Coronary artery (tissue), 2 donors: ENCODE measurements around the gene LMX1A.

Source experiments
- DNase-seq: peaks from one replicate; pipeline ENCODE4 v3.0.0-alpha.2; 2017; ENCODE audit warnings: low spot score
- H3K27ac ChIP-seq, 2 donors: fragments of 200-600 bp; sonication (generic); one replicate each; pipeline ENCODE4 v1.5.1; 2016 to 2019
- H3K4me3 ChIP-seq: fragments of 200-600 bp; sonication (generic); 2 replicates; pipeline ENCODE4 v1.5.1; 2016; ENCODE audit warnings: mild to moderate bottlenecking, moderate library complexity
- TF ChIP-seq, protein P1 (sequence below): fragments of 200-600 bp; sonication (generic); IDR thresholded peaks from one replicate; pipeline ENCODE4 v1.5.1; 2019; ENCODE audit warnings: antibody characterized with exemption

LMX1A gene

DNA sequence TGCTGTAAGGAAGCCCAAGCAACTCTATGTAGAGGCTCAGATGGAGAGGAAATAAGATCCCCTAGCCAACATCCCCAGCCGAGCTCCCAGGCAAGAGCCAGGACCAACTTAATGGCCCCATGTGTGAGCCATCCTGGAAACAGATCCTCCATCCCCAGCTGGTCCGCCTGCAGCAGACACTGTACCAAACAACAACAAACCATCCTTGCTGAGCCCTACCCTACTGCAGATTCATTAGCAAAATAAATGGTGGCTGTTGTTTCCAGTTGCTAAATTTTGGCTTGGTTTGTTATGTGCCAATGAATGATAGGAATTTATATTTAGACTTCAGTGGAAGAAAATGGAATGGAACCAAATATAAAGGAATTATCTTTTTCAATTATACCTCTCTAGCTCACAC, 43.9 kb downstream of the LMX1A start:
- Histone ChIP-seq H3K4me3 (no peak overlapping the region), H3K27ac (no peak overlapping the region)
- TF ChIP-seq, protein P1, sequence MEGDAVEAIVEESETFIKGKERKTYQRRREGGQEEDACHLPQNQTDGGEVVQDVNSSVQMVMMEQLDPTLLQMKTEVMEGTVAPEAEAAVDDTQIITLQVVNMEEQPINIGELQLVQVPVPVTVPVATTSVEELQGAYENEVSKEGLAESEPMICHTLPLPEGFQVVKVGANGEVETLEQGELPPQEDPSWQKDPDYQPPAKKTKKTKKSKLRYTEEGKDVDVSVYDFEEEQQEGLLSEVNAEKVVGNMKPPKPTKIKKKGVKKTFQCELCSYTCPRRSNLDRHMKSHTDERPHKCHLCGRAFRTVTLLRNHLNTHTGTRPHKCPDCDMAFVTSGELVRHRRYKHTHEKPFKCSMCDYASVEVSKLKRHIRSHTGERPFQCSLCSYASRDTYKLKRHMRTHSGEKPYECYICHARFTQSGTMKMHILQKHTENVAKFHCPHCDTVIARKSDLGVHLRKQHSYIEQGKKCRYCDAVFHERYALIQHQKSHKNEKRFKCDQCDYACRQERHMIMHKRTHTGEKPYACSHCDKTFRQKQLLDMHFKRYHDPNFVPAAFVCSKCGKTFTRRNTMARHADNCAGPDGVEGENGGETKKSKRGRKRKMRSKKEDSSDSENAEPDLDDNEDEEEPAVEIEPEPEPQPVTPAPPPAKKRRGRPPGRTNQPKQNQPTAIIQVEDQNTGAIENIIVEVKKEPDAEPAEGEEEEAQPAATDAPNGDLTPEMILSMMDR = no peak
- DNase-seq = no peak

DNA sequence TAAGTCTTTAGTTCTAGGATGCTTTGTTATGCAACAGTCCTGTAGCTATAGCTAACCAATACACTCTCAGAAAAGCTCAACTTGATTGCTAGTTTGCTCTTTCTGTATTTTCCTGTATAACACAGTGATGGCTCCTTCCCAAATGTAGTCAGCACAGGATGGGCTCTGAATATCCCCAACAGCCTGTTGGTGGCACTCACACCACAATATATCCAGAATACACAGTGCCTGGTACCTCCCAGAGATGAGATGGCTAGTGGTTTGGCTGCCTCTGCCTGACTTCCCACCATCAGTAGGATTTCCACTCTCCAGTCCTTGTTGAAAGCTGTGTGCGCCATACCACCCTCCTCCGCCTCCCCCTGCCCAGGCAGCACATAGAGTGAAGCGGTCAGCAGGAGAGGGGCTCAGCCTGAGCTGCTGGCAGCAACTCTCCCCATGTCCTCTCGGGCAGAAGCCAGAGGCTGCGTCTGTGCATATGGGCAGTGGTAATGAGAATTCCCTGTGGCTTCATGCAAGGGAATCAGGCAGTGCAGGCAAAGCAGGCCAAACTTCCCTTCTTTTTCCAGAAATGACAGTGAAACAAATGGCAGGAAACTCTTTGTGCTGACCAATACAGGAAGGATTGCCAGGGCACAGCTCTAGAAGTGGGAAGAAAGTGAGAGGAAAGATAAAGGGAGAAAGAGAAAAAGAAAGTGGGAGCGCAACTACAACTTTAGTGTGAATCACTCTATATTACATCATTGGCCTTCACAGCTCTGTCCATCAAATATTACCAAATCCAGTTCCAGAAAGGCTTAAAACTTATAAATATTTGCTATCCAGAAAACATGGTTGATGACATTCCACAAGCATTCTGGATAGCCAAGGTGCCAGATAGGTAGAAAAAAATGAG, 49.7 kb downstream of the LMX1A start:
- H3K27ac ChIP-seq = peak overlapping the region in 1 of 2 donors; percentile 3
- no peak for DNase-seq
- TF ChIP-seq, protein P1 = no peak
- H3K4me3 ChIP-seq = no peak overlapping the region

- TF ChIP-seq, protein P1 = no peak
- no peak for DNase-seq
- H3K4me3 ChIP-seq = no peak overlapping the region
Measured at GRCh38 chr1:165303386-165303785, 53.1 kb downstream of the LMX1A start.

DNA sequence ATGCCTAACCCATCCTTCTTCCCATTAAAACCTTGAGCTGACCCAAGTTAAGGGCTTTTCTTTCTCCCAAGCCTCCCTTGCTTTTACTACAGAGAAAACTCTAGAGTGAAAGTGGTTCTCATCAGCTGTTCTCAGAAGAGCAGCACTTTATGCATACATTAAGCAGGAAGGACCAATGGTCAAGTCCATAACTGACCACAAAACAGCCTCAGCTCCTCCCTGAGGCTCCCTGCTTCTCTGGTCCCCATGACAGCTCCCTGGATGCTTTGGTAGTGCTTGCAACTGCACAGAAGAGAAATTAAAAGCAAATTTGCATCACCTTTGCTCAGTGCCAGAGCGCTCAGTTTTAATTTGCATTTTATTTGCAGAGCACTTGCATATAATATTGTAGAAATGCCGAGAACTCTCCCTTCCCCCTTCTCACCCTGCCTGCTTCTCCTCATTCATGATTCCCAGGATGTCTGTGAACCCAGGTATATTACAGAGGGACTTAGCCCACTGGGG, 56.1 kb downstream of the LMX1A start:
- no peak overlapping the region for H3K27ac ChIP-seq
- H3K4me3 ChIP-seq = no peak overlapping the region
- TF ChIP-seq, protein P1 = no peak
- DNase-seq = no peak

More at GRCh38 chr1:165303386-165303785, 53.1 kb downstream of the LMX1A start:
- H3K27ac ChIP-seq = no peak overlapping the region

DNA sequence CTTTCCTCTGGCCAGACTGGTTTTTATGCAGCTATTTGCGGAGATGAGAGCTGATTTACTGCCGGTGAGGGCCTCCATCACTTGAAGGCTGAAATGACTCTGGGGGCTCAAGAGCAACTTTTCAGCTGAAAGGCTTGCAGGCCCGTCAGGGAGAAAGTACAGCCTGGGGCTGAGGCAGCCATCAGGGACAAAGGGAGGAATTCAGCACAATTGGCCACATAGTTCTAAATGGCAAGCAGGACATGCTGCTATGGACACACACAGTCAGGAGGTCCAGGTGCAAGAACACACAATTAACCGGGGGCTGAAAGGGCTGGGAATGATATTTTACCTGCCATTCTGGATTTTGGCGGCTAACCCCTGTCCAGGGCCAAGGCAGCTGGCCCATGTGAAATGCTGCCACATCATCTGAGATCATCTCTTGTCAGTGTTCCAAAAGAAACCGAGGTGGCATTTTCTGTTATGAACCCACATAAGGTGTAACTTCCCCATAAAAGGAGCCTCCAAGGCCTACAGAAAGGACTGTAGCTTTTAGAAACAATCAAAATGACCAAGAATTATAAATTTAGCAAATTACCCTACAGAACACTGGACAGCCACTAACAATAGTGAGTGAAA, 58.2 kb downstream of the LMX1A start:
- DNase-seq = no peak
- Histone ChIP-seq H3K27ac (no peak overlapping the region), H3K4me3 (no peak overlapping the region)
- TF ChIP-seq, protein P1 = no peak

- TF ChIP-seq, protein P1 = no peak
- DNase-seq = no peak
Measured at GRCh38 chr1:165296205-165296604, 60.3 kb downstream of the LMX1A start.

More at GRCh38 chr1:165296205-165296604, 60.3 kb downstream of the LMX1A start:
- Histone ChIP-seq H3K4me3 (no peak overlapping the region), H3K27ac (no peak overlapping the region)
